Measurements from ENCODE around the gene HNRNPC.
"Not testable (repeated sequence)": the region's sequence is repeated elsewhere in the genome, so short reads cannot be mapped to it uniquely, and the experiment has no call there.

Gene HNRNPC

GRCh38 chr14:21269252-21270046 is at the start of gene HNRNPC:
TSS of gene HNRNPC (minus strand) at chr14:21269442. CDS start at chr14:21234193, 35,249 bp downstream.
- DNase-seq, result peak; percentile 100

- no peak for DNase-seq
These were observed 48.2 kb upstream of the HNRNPC start for GRCh38 chr14:21317398-21317797.

- no peak for DNase-seq
These were observed 44.3 kb upstream of the HNRNPC start for GRCh38 chr14:21313512-21313911.

- no peak for DNase-seq
These were observed 42.4 kb upstream of the HNRNPC start for GRCh38 chr14:21311614-21312013.

GRCh38 chr14:21309956-21310355 is 40.7 kb upstream of the HNRNPC start:
- no peak for DNase-seq

- no peak for DNase-seq
These were observed 40.0 kb upstream of the HNRNPC start for GRCh38 chr14:21309238-21309636.

GRCh38 chr14:21308479-21309237 is 39.4 kb upstream of the HNRNPC start:
- peak; percentile 60 to 88 for DNase-seq

- no peak for DNase-seq
These were observed 38.9 kb upstream of the HNRNPC start for GRCh38 chr14:21308132-21308478.

GRCh38 chr14:21307637-21308036 is 38.4 kb upstream of the HNRNPC start:
- DNase-seq, result no peak

- DNase-seq, result not testable (repeated sequence)
These were observed 33.5 kb upstream of the HNRNPC start for GRCh38 chr14:21302836-21303140.

- DNase-seq, result no peak
These were observed 33.0 kb upstream of the HNRNPC start for GRCh38 chr14:21302013-21302835.

- peak; percentile 5 for DNase-seq
These were observed 31.6 kb upstream of the HNRNPC start for GRCh38 chr14:21300892-21301291.

GRCh38 chr14:21299562-21300130 is 30.4 kb upstream of the HNRNPC start:
- DNase-seq, result no peak

- no peak for DNase-seq
These were observed 29.1 kb upstream of the HNRNPC start for GRCh38 chr14:21298358-21298757.

- not testable (repeated sequence) for DNase-seq
These were observed 24.8 kb upstream of the HNRNPC start for GRCh38 chr14:21294026-21294425.

GRCh38 chr14:21287168-21287567 is 17.9 kb upstream of the HNRNPC start:
- DNase-seq, result no peak

- DNase-seq, result not testable (repeated sequence)
These were observed 17.3 kb upstream of the HNRNPC start for GRCh38 chr14:21286516-21286915.

GRCh38 chr14:21281917-21282316 is 12.7 kb upstream of the HNRNPC start:
- DNase-seq, result not testable (repeated sequence)

- no peak for DNase-seq
These were observed 10.5 kb upstream of the HNRNPC start, which contains the start of gene RPGRIP1 for GRCh38 chr14:21279783-21280182. TSS of gene RPGRIP1 (plus strand) at chr14:21280083. CDS start at chr14:21287977, 7,894 bp downstream.

- no peak for DNase-seq
These were observed 9.4 kb upstream of the HNRNPC start for GRCh38 chr14:21278632-21279031.

GRCh38 chr14:21275261-21275858 is 6.1 kb upstream of the HNRNPC start:
- no peak for DNase-seq

- not testable (repeated sequence) for DNase-seq
These were observed 3.4 kb upstream of the HNRNPC start for GRCh38 chr14:21272661-21273060.
